Measurements from ENCODE around the gene POM121.
"Not testable (repeated sequence)": the region's sequence is repeated elsewhere in the genome, so short reads cannot be mapped to it uniquely, and the experiment has no call there.

GRCh38 chr7:72913750-72914149, 11.1 kb upstream of the POM121 start:
- TF ChIP-seq SP1 (CRISPR knock-in tag; conservative IDR thresholded peaks at IDR 0.05); RELA (CRISPR knock-in tag; IDR thresholded peaks at IDR 0.05; ENCODE audit: borderline replicate concordance); E2F1 (CRISPR knock-in tag; IDR thresholded peaks at IDR 0.05); SMAD3 (CRISPR knock-in tag; IDR thresholded peaks at IDR 0.05; ENCODE audit: borderline replicate concordance); E2F5 (CRISPR knock-in tag; IDR thresholded peaks at IDR 0.05): not testable (repeated sequence)
- TF ChIP-seq, protein P1, sequence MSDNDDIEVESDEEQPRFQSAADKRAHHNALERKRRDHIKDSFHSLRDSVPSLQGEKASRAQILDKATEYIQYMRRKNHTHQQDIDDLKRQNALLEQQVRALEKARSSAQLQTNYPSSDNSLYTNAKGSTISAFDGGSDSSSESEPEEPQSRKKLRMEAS (CRISPR knock-in tag; IDR thresholded peaks at IDR 0.05) = not testable (repeated sequence)
- TF ChIP-seq, protein P2, sequence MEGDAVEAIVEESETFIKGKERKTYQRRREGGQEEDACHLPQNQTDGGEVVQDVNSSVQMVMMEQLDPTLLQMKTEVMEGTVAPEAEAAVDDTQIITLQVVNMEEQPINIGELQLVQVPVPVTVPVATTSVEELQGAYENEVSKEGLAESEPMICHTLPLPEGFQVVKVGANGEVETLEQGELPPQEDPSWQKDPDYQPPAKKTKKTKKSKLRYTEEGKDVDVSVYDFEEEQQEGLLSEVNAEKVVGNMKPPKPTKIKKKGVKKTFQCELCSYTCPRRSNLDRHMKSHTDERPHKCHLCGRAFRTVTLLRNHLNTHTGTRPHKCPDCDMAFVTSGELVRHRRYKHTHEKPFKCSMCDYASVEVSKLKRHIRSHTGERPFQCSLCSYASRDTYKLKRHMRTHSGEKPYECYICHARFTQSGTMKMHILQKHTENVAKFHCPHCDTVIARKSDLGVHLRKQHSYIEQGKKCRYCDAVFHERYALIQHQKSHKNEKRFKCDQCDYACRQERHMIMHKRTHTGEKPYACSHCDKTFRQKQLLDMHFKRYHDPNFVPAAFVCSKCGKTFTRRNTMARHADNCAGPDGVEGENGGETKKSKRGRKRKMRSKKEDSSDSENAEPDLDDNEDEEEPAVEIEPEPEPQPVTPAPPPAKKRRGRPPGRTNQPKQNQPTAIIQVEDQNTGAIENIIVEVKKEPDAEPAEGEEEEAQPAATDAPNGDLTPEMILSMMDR (IDR thresholded peaks at IDR 0.05) = not testable (repeated sequence)
